ENCODE data around the gene POLR1E.
"Not testable (repeated sequence)": the region's sequence is repeated elsewhere in the genome, so short reads cannot be mapped to it uniquely, and the experiment has no call there.

Gene POLR1E

DNA sequence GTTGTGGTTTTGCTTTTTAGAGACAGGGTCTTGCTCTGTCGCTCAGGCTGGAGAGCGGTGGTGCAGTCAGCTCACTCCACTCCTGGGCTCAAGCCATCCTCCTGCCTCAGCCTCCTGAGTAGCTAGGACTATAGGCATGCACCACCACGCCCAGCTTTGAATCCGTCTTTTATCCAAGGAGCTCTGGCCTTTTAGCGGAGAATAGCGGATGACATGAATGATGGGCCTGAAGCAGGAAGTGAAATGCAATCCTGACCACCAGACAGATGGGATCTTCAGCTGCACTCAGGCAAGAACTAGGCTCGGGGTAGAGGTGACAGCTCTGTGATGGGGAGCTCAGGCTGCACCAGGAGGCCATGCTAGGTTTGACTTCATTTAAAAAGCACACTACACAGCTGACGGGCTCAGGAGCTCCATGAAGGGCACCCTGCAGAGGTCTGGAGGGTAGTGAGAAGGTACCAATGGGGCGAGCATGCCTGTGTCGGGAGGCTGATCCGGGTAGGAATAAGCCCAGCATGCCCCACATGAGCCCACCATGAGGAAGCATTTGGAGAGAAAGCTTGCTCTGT is 21.9 kb downstream of the POLR1E start:
- no peak for FAIRE-seq

DNA sequence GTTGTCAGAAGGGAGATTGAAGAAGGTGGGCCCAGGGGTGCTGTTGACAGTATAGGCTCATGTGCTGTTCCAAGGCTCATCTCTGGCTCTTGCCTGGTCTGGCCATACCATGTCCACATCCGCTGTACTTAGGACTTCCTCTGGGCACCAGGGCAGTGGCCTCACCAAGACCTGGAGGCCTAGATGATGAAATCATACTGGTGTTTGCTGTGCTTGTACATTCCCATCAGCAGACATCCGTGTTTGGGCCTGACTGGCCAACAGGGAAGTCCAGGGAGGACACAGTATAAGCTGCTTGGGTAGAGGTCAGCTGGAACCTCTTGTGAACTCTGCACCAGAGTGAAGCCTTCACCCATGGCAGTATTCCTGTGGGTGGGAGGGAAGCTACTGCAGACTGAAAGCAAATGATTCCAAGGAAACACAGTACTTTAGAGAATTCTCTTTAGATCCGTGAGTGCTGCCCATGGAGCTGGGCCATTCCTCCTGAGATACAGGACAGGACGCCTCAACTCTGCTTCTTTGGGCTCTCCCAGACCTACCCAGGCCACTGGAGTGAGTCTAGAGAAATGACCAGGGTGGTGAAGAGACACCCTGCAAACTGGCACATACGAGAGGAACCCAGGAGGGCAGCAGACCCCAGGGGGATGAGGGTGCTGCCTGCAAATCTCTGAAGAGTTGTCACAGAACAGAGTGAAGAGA is 22.5 kb downstream of the POLR1E start:
- no peak for FAIRE-seq

- FAIRE-seq = no peak
These were observed 23.1 kb downstream of the POLR1E start for GRCh38 chr9:37508834-37509206.

GRCh38 chr9:37509536-37509935 is 23.8 kb downstream of the POLR1E start:
- FAIRE-seq = no peak

GRCh38 chr9:37510053-37510452 is 24.3 kb downstream of the POLR1E start:
- not testable (repeated sequence) for FAIRE-seq

DNA sequence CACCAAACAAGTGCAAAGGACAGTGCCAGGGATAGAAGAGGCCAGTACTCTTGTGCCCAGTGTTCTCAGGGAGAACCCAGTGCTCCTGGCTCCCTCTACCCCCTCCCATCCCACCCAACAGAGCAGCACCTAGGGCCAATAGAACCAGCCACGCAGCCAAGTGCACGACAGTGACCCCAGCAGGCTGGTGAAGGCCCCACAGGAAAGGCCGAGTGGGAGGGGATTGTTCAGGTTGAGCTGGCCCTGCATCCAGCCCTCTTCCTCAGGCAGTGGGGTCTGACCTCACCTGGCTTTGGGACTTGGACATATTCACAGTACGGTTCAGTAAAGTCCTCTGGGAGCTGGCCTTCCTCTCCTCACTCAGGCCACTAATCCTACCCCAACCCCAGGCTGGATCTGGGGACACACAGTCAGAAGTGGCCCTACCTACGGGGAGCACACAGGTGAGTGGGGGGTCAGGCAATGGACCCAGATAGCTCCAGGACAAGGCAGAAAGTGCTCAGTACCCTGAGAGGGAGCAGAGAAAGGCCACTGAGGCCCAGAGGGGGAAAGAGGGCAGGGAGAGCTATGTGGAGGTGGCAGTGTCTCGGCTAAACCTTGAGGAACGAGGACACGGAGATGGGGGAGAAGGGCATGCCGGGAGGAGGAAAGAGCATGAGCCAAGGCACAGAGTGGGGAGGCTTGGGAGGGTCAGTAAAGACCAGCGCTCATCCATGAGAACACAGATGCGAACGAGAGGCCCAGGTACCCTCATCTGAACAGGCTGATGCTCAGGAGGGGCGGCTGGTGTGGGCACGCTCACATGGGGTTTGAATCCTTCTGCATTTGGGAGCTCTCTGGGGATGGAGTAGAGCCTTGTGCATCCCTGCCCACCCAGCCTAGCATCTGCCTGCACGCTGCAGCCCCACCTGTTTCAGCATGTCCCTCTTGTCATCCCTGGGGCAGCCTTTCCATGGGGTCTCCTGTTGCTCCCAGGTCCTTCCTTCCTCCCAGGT is 25.6 kb downstream of the POLR1E start:
- FAIRE-seq = no peak

DNA sequence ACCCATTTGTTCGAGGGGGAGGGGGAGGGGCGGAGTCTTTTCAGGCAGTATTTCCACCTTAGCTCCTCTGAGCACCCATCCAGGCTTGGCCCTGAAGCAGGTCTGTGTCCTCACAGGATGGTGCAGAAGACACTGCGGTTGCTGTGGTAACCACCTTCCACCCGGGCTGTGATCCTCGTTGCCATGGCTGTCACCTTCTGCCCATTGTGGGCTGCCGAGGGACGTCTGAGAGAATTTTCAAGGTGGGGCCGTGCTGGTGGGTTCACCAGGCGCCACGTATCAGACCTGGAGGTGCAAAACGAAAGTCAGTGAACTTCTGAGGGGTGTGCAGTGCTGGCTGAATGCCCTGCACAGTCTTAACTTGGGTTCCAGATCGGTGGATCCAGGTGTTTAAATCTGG is 26.7 kb downstream of the POLR1E start:
- FAIRE-seq = no peak

GRCh38 chr9:37514415-37514814 is 28.7 kb downstream of the POLR1E start:
- not testable (repeated sequence) for FAIRE-seq

DNA sequence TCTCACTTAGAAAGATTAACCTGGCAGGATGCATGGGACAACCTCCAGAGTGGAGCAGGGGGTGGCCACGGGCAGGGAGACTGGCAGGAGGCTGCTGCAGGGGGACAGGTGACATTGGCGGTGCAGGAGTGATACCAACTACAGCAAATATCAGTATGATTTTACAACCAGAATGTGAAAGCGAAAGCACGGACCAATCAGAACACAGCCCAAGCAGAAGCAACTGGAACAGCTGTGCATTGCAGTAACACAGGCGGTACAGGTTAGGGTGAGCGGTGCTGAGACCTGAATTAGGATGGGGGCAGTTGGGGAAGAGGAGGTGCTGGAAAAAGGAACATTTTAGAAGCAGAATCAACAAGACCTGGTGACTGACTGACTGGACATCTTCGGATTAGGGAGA is 29.3 kb downstream of the POLR1E start:
- no peak for FAIRE-seq

DNA sequence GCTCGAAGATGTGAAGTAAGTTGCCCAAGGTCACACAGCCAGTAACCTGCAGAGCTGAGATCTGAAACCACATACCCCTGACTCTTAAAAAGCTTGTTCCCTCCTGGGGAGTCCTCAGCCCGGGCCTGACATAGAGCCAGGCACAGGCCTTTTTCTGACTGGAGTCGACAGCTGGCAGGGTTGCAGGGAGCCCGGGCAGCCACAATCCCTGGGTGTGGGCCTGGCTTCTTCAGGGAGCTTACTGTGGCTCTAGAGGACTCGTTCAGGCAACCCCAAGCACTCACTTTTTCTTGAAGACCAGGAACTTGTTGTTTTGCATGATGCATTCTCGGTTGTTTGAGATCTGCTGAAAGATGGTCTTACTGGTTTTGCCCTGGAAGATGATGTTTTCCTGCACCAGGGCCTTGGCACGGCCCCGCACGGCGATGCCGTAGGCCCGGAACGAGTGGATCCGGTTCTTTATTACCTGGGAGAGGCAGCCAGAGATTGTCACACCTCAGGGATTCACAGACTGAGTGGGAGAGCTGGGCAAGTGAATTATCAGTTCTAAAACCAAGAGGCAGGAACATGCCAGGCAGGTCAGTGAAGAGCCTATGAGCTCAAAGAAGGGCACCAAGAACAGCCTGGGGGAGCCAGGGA is 30.0 kb downstream of the POLR1E start:
- no peak for FAIRE-seq

- no peak for FAIRE-seq
These were observed 32.2 kb downstream of the POLR1E start for GRCh38 chr9:37517923-37518322.

- no peak for FAIRE-seq
These were observed 34.9 kb downstream of the POLR1E start for GRCh38 chr9:37520641-37521040.

- FAIRE-seq = no peak
These were observed 35.4 kb downstream of the POLR1E start for GRCh38 chr9:37521111-37521510.

GRCh38 chr9:37522971-37523370 is 37.2 kb downstream of the POLR1E start:
- no peak for FAIRE-seq

GRCh38 chr9:37523916-37524315 is 38.2 kb downstream of the POLR1E start:
- FAIRE-seq = no peak

GRCh38 chr9:37528652-37529471 is 43.1 kb downstream of the POLR1E start:
- no peak for FAIRE-seq

DNA sequence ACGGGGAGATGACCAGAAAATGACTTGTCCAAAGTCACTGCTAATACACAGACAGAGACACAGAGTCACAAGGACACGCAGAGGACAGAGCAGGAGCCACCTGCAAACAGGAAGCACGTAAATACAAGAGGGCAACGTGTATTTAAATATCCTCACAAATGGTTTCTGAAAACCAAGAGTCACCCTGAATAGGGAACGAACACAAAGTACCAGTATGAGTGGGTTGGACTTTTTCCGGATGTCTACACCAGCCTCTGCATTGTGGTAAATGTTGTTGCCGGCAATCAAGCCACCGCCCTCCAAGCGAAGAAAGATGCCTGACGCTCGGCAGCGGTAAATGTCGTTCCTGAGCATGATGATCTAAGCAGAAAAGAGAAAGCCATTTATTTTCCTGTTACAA is 46.0 kb downstream of the POLR1E start:
- FAIRE-seq = no peak

DNA sequence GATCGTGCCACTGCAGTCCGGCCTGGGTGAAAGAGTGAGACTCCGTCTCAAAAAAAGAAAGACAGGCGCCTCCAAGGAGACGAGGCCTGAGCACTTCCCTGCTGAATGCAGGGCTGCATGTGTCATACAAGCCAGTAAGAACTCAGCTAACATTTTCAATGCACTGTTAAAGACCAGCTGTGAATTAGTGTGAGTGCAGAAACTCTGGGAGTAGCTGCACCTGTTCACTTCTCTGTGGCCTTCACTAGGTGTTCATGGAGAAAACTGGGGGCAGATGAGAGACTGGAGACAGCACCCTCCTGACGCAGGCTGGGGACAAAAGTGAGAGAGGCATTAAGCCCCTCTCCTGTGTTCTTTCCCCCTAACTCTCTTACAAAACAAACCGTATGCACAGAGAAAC is 48.7 kb downstream of the POLR1E start:
- no peak for FAIRE-seq

DNA sequence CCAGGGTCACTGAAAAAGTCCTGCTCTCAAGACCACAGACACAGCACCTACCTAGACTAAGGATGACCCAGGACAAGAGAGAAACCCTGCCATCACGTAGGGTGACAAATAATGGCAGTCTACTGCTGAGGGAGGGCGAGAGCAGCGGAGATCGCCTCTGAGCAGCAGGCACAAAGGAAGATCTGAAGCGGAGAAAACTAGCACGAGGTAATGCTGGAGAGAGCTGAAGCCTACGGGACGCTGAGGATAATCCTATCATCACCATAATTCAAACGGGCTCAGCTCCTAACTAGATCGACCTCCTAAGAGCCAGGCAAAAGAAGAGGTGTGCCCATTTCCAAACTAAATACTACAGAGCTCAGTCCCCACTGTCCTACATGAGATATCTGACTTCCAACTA is 49.2 kb downstream of the POLR1E start:
- FAIRE-seq = no peak

DNA sequence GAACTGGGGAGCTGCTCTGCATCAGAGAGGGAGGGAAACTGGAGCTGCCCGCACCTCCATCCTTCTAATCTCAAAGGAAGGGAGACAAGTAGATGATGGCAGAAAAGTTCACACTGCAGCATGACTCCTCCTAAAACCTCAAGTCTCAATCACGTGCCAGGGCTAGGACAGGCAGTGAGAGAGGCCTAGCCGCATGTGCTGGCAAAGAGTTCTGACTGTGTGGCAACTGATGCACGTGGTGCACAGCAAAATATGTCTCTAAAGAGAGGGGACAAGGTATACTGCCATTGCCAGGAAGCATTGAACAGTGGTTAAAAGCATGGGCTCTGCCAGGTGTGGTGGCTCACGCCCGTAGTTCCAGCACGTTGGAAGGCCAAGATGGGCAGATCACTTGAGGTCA is 52.4 kb downstream of the POLR1E start:
- no peak for FAIRE-seq

DNA sequence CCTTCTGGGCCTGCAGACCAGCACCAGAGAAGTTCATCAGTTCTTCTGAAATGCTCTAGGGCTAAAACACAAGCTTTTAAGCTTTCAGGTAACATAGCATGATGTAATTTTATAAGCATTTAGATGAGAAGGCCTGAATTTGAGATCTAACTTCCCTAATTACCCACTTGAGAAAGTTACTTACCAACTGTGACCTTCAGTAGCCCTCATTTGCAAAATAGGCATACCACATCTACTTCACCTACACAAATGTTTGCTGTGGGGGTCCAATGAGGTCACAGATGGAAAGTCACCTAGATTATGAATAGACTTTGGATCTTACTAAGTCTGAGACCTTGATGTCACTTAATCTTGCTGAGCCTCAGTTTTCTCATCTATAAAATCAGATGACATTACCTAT is 53.9 kb downstream of the POLR1E start:
- no peak for FAIRE-seq

DNA sequence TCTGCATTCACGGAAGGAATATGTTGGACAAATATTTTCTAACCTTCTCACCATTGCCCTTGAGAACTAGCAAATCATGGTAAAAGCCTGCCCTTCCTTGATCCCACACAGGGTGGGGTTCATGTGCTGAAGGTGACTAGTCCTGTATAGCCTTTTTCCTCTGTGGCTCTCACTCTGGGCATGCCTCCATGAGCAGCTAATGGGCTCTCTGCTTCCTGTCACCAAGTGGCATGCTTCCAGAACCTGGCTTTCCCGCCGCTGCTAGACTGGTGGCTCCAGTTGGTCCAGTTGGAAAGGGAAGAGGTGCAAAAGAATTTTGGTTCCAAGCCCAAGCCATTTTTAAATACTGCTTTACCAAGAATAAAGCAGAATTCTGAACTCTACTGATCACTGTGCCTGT is 54.9 kb downstream of the POLR1E start:
- FAIRE-seq = no peak

Data from TTC549 (cell line).